H1 (cell line): Measurements from ENCODE around the gene SCGB1D2. TPM values are rescaled to one million over a fixed set of nuclear protein-coding genes. Genes with fewer than 3 reads are reported as not detected.

Experiments
- BACH1 ChIP-seq: IDR thresholded peaks from 2 replicates; pipeline ENCODE4 v1.6.1; 2012; ENCODE audit warnings: low read length, improper control_type of control experiment
- EP300 ChIP-seq, 2 experiments: IDR thresholded peaks; 1 replicate in 1 of 2; 2 replicates in 1 of 2; pipeline ENCODE4 v1.6.1; 2011 to 2012; ENCODE audit warnings: low read depth in 2 of 2, low read length in 2 of 2, mild to moderate bottlenecking in 2 of 2, borderline replicate concordance in 1 of 2, inconsistent platforms in 1 of 2, moderate library complexity in 1 of 2
- MAX ChIP-seq: IDR thresholded peaks from 2 replicates; pipeline ENCODE4 v1.6.1; 2012; ENCODE audit warnings: inconsistent platforms
- NANOG ChIP-seq: IDR thresholded peaks from 2 replicates; pipeline ENCODE4 v1.6.1; 2011; ENCODE audit warnings: low read length, low read depth, mild to moderate bottlenecking, inconsistent platforms; ENCODE audit not compliant: insufficient read depth, poor library complexity, severe bottlenecking
- PHF8 ChIP-seq: fragments of 200-600 bp; sonication (generic); conservative IDR thresholded peaks from 2 replicates; pipeline ENCODE4 v1.7.1; 2012; ENCODE audit warnings: low read depth, mild to moderate bottlenecking, inconsistent platforms, low read length, moderate library complexity
- POLR2A ChIP-seq, 2 experiments: IDR thresholded peaks; 1 replicate in 1 of 2; 2 replicates in 1 of 2; pipeline ENCODE4 v1.6.1; 2011; ENCODE audit warnings: low read depth in 2 of 2, low read length in 2 of 2, mild to moderate bottlenecking in 2 of 2; ENCODE audit errors: control extremely low read depth in 1 of 2
- SUZ12 ChIP-seq: fragments of 200-600 bp; sonication (generic); IDR thresholded peaks from 2 replicates; pipeline ENCODE4 v1.6.1; 2012; ENCODE audit warnings: mild to moderate bottlenecking, inconsistent platforms, low read length, moderate library complexity, mixed read lengths
- polyA plus RNA-seq, 7 experiments: library from polyadenylated mRNA; depleted of rRNA in 3 of 7; stranded (reverse) in 5 of 7; unstranded in 2 of 7; fragments of >200 nt in 5 of 7; fragments of 200-250 nt in 2 of 7; gene quantifications; 1 replicate in 5 of 7; 2 replicates in 1 of 7; 4 replicates in 1 of 7; pipeline versions ENCODE4 v1.2.1 to v1.2.3, GENCODE V29; 2011 to 2013; ENCODE audit warnings: missing spikeins in 2 of 7, mixed read lengths in 2 of 7
- total RNA-seq: library from RNA; stranded (reverse); fragmentation: NEBNext Ultra II Directional; extraction: Animal tissue kit (Norgen Biotek cat#: 25700); gene quantifications from 2 replicates; pipeline ENCODE4 v1.2.1, GENCODE V29; 2021
- TF ChIP-seq, protein P1 (sequence below): IDR thresholded peaks from 2 replicates; pipeline ENCODE4 v1.6.1; 2012; ENCODE audit warnings: low read length, inconsistent platforms

SCGB1D2 gene
- total and polyA plus RNA-seq, 2 of the 8 experiments (the other 6 are each of a cell fraction or from before 2014, with no cell fraction given): not detected

DNA sequence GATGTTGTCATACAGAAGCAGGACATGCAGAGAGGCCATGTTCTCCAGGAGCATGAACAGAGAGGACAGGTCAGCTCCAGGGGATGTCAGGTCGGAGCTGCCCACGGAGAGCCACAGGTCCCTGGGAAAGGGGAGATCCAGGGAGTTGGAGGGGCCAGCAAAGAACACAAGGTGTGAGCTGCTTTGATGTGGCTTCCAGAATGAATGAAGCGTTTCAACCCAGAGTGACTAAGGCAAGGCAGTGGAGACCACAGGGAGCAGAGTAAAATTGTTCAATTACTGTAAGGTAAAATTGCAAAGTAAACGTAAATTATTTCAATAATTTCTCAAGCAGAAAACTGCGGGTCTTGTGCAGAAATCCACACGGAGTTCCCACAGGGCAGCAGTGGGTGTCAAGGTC lies 39.1 kb upstream of the SCGB1D2 start (continued):
- TF ChIP-seq, protein P1, sequence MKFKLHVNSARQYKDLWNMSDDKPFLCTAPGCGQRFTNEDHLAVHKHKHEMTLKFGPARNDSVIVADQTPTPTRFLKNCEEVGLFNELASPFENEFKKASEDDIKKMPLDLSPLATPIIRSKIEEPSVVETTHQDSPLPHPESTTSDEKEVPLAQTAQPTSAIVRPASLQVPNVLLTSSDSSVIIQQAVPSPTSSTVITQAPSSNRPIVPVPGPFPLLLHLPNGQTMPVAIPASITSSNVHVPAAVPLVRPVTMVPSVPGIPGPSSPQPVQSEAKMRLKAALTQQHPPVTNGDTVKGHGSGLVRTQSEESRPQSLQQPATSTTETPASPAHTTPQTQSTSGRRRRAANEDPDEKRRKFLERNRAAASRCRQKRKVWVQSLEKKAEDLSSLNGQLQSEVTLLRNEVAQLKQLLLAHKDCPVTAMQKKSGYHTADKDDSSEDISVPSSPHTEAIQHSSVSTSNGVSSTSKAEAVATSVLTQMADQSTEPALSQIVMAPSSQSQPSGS: no peak
- TF ChIP-seq POLR2A (IDR thresholded peaks at IDR 0.05; ENCODE audit: control extremely low read depth in 1 of 2, low read depth in 2 of 2, low read length in 2 of 2): no peak
- TF ChIP-seq EP300 (IDR thresholded peaks at IDR 0.05; ENCODE audit: borderline replicate concordance in 1 of 2, low read depth in 2 of 2, low read length in 2 of 2): no peak
- no peak for TF ChIP-seq PHF8
- TF ChIP-seq BACH1: no peak
- no peak for TF ChIP-seq SUZ12
- TF ChIP-seq NANOG: no peak
- no peak for TF ChIP-seq MAX
